H9 (cell line): Measurements from ENCODE around the gene SEC22A. TPM values are rescaled to one million over a fixed set of nuclear protein-coding genes. Genes with fewer than 3 reads are reported as not detected.

Experiments used
- DNase-seq: peaks from one replicate; pipeline ENCODE4 v3.0.0-alpha.2; 2017
- H2AFZ ChIP-seq: one replicate; pipeline ENCODE4 v1.6.1; 2013; ENCODE audit warnings: mild to moderate bottlenecking, low read length, control low read depth, moderate library complexity
- H2AK5ac ChIP-seq: 2 replicates; pipeline ENCODE4 v1.6.1; 2013; ENCODE audit warnings: low read length, control low read depth, mixed read lengths; ENCODE audit not compliant: insufficient read length
- H2BK120ac ChIP-seq: one replicate; pipeline ENCODE4 v1.6.1; 2013; ENCODE audit warnings: low read depth, mild to moderate bottlenecking, low read length, control low read depth, inconsistent platforms; ENCODE audit not compliant: poor library complexity, severe bottlenecking
- H2BK12ac ChIP-seq: 2 replicates; pipeline ENCODE4 v1.6.1; 2013; ENCODE audit warnings: low read length, control low read depth, mixed read lengths, low read depth; ENCODE audit not compliant: insufficient read length
- H2BK15ac ChIP-seq: 2 replicates; pipeline ENCODE4 v1.6.1; 2013; ENCODE audit warnings: low read depth, low read length, control low read depth
- H2BK20ac ChIP-seq: one replicate; pipeline ENCODE4 v1.6.1; 2013; ENCODE audit warnings: low read depth, mild to moderate bottlenecking, low read length, control low read depth, inconsistent platforms; ENCODE audit not compliant: poor library complexity, severe bottlenecking
- H2BK5ac ChIP-seq: 2 replicates; pipeline ENCODE4 v1.6.1; 2013; ENCODE audit warnings: low read length, control low read depth, mixed read lengths; ENCODE audit not compliant: insufficient read length
- H3K14ac ChIP-seq: 2 replicates; pipeline ENCODE4 v1.6.1; 2013; ENCODE audit warnings: low read length, control low read depth; ENCODE audit not compliant: insufficient read depth
- H3K18ac ChIP-seq: 2 replicates; pipeline ENCODE4 v1.6.1; 2013; ENCODE audit warnings: low read depth, mild to moderate bottlenecking, mixed read lengths, low read length, control low read depth; ENCODE audit not compliant: insufficient read length
- H3K23ac ChIP-seq: 2 replicates; pipeline ENCODE4 v1.6.1; 2013; ENCODE audit warnings: low read length, control low read depth, mixed read lengths, low read depth; ENCODE audit not compliant: insufficient read length
- H3K23me2 ChIP-seq: 2 replicates; pipeline ENCODE4 v1.6.1; 2013; ENCODE audit warnings: low read depth, mild to moderate bottlenecking, mixed read lengths, low read length, control low read depth; ENCODE audit not compliant: insufficient read length, poor library complexity, severe bottlenecking
- H3K27ac ChIP-seq: 2 replicates; pipeline ENCODE4 v1.5.1; 2013; ENCODE audit warnings: low read length, control low read depth, mixed read lengths, low read depth; ENCODE audit not compliant: insufficient read length
- H3K27me3 ChIP-seq: 2 replicates; pipeline ENCODE4 v1.6.1; 2013; ENCODE audit warnings: low read length, control low read depth, inconsistent platforms; ENCODE audit not compliant: insufficient read depth
- H3K4ac ChIP-seq: 2 replicates; pipeline ENCODE4 v1.6.1; 2013; ENCODE audit warnings: low read depth, mild to moderate bottlenecking, control low read depth, inconsistent platforms, low read length, moderate library complexity
- H3K4me1 ChIP-seq: 2 replicates; pipeline ENCODE4 v1.6.1; 2013; ENCODE audit warnings: low read length, control low read depth, inconsistent platforms; ENCODE audit not compliant: insufficient read depth
- H3K4me2 ChIP-seq: 2 replicates; pipeline ENCODE4 v1.6.1; 2013; ENCODE audit warnings: low read length, control low read depth, mixed read lengths; ENCODE audit not compliant: insufficient read length, insufficient read depth
- H3K56ac ChIP-seq: 2 replicates; pipeline ENCODE4 v1.6.1; 2013; ENCODE audit warnings: low read depth, mild to moderate bottlenecking, mixed read lengths, low read length, control low read depth; ENCODE audit not compliant: insufficient read length
- H3K79me1 ChIP-seq: 2 replicates; pipeline ENCODE4 v1.6.1; 2013; ENCODE audit warnings: low read depth, mild to moderate bottlenecking, moderate library complexity, low read length, control low read depth, inconsistent platforms; ENCODE audit not compliant: insufficient read depth, poor library complexity, severe bottlenecking
- H3K79me2 ChIP-seq: 2 replicates; pipeline ENCODE4 v1.6.1; 2013; ENCODE audit warnings: low read length, control low read depth, inconsistent platforms; ENCODE audit not compliant: insufficient read depth
- H3K9ac ChIP-seq: 2 replicates; pipeline ENCODE4 v1.6.1; 2013; ENCODE audit warnings: low read length, control low read depth, mixed read lengths; ENCODE audit not compliant: insufficient read length; ENCODE audit errors: extremely low read depth
- H3K9me3 ChIP-seq: one replicate; pipeline ENCODE4 v1.6.1; 2013; ENCODE audit warnings: low read depth, low read length, inconsistent platforms; ENCODE audit not compliant: control insufficient read depth
- H3T11ph ChIP-seq: one replicate; pipeline ENCODE4 v1.6.1; 2013; ENCODE audit warnings: mild to moderate bottlenecking, low read length, control low read depth, inconsistent platforms
- H4K20me1 ChIP-seq: one replicate; pipeline ENCODE4 v1.6.1; 2013; ENCODE audit not compliant: control insufficient read depth, insufficient read length, insufficient read depth
- H4K5ac ChIP-seq: 2 replicates; pipeline ENCODE4 v1.6.1; 2013; ENCODE audit warnings: low read depth, mild to moderate bottlenecking, mixed read lengths, low read length, control low read depth; ENCODE audit not compliant: insufficient read length
- H4K8ac ChIP-seq: replicated peaks from 2 replicates; pipeline ENCODE4 v1.6.1; 2013; ENCODE audit warnings: low read length, control low read depth, mixed read lengths, low read depth; ENCODE audit not compliant: insufficient read length
- H4K91ac ChIP-seq: 2 replicates; pipeline ENCODE4 v1.6.1; 2013; ENCODE audit warnings: low read depth, mild to moderate bottlenecking, moderate library complexity, mixed read lengths, low read length, control low read depth; ENCODE audit not compliant: insufficient read length
- H3K27ac Mint-ChIP-seq, 3 experiments: 2 replicates in 2 of 3; 3 replicates in 1 of 3; pipeline ENCODE4 v1.8.0; 2020 to 2021; ENCODE audit warnings: mixed read lengths in 3 of 3, mild to moderate bottlenecking in 1 of 3, moderate library complexity in 1 of 3
- H3K27me3 Mint-ChIP-seq: 2 replicates; pipeline ENCODE4 v1.8.0; 2021; ENCODE audit warnings: low read depth, mild to moderate bottlenecking, moderate library complexity, mixed read lengths
- H3K36me3 Mint-ChIP-seq, 3 experiments: 2 replicates in 2 of 3; 3 replicates in 1 of 3; pipeline ENCODE4 v1.8.0; 2020 to 2021; ENCODE audit warnings: low read depth in 3 of 3, mixed read lengths in 3 of 3; ENCODE audit not compliant: insufficient read depth in 1 of 3
- H3K4me1 Mint-ChIP-seq, 2 experiments: 2 replicates each; pipeline ENCODE4 v1.8.0; 2020; ENCODE audit warnings: mixed read lengths in 2 of 2
- H3K4me3 Mint-ChIP-seq, 2 experiments: 2 replicates in 1 of 2; 3 replicates in 1 of 2; pipeline ENCODE4 v1.8.0; 2020 to 2021; ENCODE audit warnings: mild to moderate bottlenecking in 2 of 2, mixed read lengths in 2 of 2, moderate library complexity in 1 of 2
- H3K9me3 Mint-ChIP-seq, 2 experiments: 2 replicates in 1 of 2; 3 replicates in 1 of 2; pipeline ENCODE4 v1.8.0; 2020; ENCODE audit warnings: mild to moderate bottlenecking in 2 of 2, mixed read lengths in 2 of 2, moderate library complexity in 1 of 2
- CTCF ChIP-seq: fragments of 200-600 bp; sonication (generic); conservative IDR thresholded peaks from 3 replicates; pipeline ENCODE4 v1.8.0; 2021; ENCODE audit warnings: antibody characterized with exemption, mild to moderate bottlenecking
- WGBS: extraction: QIAGEN DNeasy Blood & Tissue Kit; methylation state at CpG from one replicate; pipeline ENCODE4 v1.1.7; 2013; ENCODE audit warnings: missing lambda C conversion rate, low lambda C conversion rate, mixed read lengths; ENCODE audit not compliant: insufficient read length; ENCODE audit errors: extremely low coverage; 5-methylcytosine and 5-hydroxymethylcytosine counted together
- total RNA-seq: library from RNA; stranded (reverse); gene quantifications from 2 replicates; pipeline ENCODE4 v1.2.1, GENCODE V29; 2021

SEC22A gene
- total RNA-seq, 1 experiment from 2014 or later = 9.9 TPM

- Histone ChIP-seq H3K27ac (no peak overlapping the region), H3K56ac (no peak overlapping the region), H3K79me1 (no peaks in the 10 kb centered on the region), H3K4me2 (no peak overlapping the region), H3K9me3 (no peaks in the 10 kb centered on the region), H4K8ac (no peak overlapping the region), H3K79me2 (no peaks in the 10 kb centered on the region), H3K14ac (no peak overlapping the region), H3K4ac (no peak overlapping the region), H3T11ph (no peak overlapping the region), H2BK12ac (no peak overlapping the region), H4K20me1 (no peaks in the 10 kb centered on the region), H3K23me2 (no peaks in the 10 kb centered on the region), H2BK5ac (no peak overlapping the region), H3K4me1 (no peaks in the 10 kb centered on the region), H2BK15ac (no peak overlapping the region), H2AFZ (no peak overlapping the region), H3K18ac (no peak overlapping the region), H3K23ac (no peak overlapping the region), H3K27me3 (no peaks in the 10 kb centered on the region), H2AK5ac (no peak overlapping the region), H4K5ac (no peak overlapping the region), H2BK20ac (no peak overlapping the region), H4K91ac (no peak overlapping the region), H2BK120ac (no peak overlapping the region), H3K9ac (no peak overlapping the region)
- Mint-ChIP-seq H3K9me3 (no peaks in the 10 kb centered on the region; a peak in 1 of 5 replicates), H3K4me1 (peaks cover 0 to 5% of the 10 kb centered on the region in 2 experiments; a peak in 1 of 4 replicates), H3K36me3 (peaks cover 22 to 35% (median 34%) of the 10 kb centered on the region in 3 experiments), H3K27me3 (no peaks in the 10 kb centered on the region), H3K27ac (no peak overlapping the region), H3K4me3 (no peak overlapping the region)
- TF ChIP-seq CTCF = no peak
- no CpG with 5 or more reads among the region's 20 CpGs for WGBS
- DNase-seq = peak; percentile 17
Observed at GRCh38 chr3:123289391-123290106, 87.8 kb downstream of the SEC22A start.
